ENCODE data around the gene SLC23A3.

Gene SLC23A3

GRCh38 chr2:219160186-219161017 is 9.4 kb downstream of the SLC23A3 start, which contains the start of gene NHEJ1:
Gene NHEJ1 (minus strand): TSS chr2:219160815. CDS start chr2:219158362, 2,453 bp downstream.
- no peaks in the 10 kb centered on the region for H3K9me3 ChIP-seq (ENCODE audit: severe bottlenecking)
- DNase-seq, result peak; percentile 98
- H3K4me3 ChIP-seq (ENCODE audit: low read depth, low read length), result peak within 1 kb of the TSS; percentile 78
- H3K27me3 ChIP-seq (ENCODE audit: insufficient read depth, low read depth, severe bottlenecking), result no peaks in the 10 kb centered on the region
- H3K27ac ChIP-seq, result peak within 1 kb of the TSS; percentile 94
- H3K36me3 ChIP-seq, result peaks cover 19% of the 10 kb centered on the region
- peak; percentile 96 for TF ChIP-seq CTCF (IDR thresholded peaks at IDR 0.05; ENCODE audit: low read depth, low read length)

- Histone ChIP-seq H3K9me3 (ENCODE audit: severe bottlenecking) (no peaks in the 10 kb centered on the region), H3K4me3 (ENCODE audit: low read depth, low read length) (peak overlapping the region; percentile 78), H3K27me3 (ENCODE audit: insufficient read depth, low read depth, severe bottlenecking) (no peaks in the 10 kb centered on the region), H3K36me3 (peaks cover 20% of the 10 kb centered on the region), H3K27ac (peak overlapping the region; percentile 94; the same call in 1 of the 2 replicates)
- TF ChIP-seq CTCF (IDR thresholded peaks at IDR 0.05; ENCODE audit: low read depth, low read length), result no peak
- DNase-seq, result no peak
Measured at GRCh38 chr2:219159771-219160185, 10.1 kb downstream of the SLC23A3 start.

DNA sequence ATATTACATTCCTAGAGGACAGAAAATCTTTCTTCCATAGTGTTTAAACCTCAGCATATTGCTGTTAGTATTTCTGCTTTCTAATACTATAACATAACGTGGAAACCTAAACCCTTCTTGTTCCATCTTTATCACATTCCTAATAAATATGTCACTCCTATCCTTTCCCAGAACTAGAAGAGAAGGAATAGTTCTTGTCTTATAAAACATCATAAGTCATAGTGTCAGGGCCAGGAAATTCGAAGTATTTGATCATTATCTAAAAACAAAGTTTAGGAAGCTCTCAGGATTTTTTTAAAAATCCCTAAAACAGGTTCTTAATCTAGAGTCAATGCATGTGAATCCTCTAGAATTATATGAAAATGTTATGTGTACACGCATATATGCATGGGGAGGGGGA is 11.2 kb downstream of the SLC23A3 start:
- no peak overlapping the region for H3K4me3 ChIP-seq (ENCODE audit: low read depth, low read length)
- H3K36me3 ChIP-seq, result peaks cover 23% of the 10 kb centered on the region
- DNase-seq, result no peak
- no peaks in the 10 kb centered on the region for H3K9me3 ChIP-seq (ENCODE audit: severe bottlenecking)
- H3K27me3 ChIP-seq (ENCODE audit: insufficient read depth, low read depth, severe bottlenecking), result no peaks in the 10 kb centered on the region
- TF ChIP-seq CTCF (IDR thresholded peaks at IDR 0.05; ENCODE audit: low read depth, low read length), result no peak
- H3K27ac ChIP-seq, result no peak overlapping the region

- TF ChIP-seq CTCF (IDR thresholded peaks at IDR 0.05; ENCODE audit: low read depth, low read length), result no peak
- Histone ChIP-seq H3K9me3 (ENCODE audit: severe bottlenecking) (no peaks in the 10 kb centered on the region), H3K4me3 (ENCODE audit: low read depth, low read length) (no peak overlapping the region), H3K27ac (no peak overlapping the region), H3K36me3 (peaks cover 26% of the 10 kb centered on the region), H3K27me3 (ENCODE audit: insufficient read depth, low read depth, severe bottlenecking) (no peaks in the 10 kb centered on the region)
- DNase-seq, result no peak
Measured at GRCh38 chr2:219158025-219158424, 11.8 kb downstream of the SLC23A3 start.

DNA sequence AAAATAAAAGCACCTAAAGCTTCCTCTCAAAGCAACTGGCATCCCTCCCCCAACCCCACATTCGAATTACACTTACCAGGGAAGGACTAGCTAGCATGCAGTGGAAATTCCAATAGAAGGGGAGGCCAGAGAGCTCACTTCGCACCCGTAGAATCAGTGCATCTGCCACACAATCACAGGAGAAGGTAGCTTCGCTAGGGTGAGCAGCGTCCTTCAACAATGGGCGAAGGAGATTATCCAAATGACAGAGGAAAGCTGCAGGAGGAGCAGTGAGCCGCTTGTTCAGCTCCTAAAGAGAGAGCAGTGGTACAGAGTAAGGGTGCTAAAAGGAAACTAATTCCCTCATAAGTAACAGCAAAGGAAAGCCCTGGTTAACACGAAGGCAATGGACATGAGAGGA is 12.4 kb downstream of the SLC23A3 start:
- H3K4me3 ChIP-seq (ENCODE audit: low read depth, low read length), result no peak overlapping the region
- DNase-seq, result no peak
- H3K36me3 ChIP-seq, result peaks cover 28% of the 10 kb centered on the region
- H3K9me3 ChIP-seq (ENCODE audit: severe bottlenecking), result no peaks in the 10 kb centered on the region
- no peaks in the 10 kb centered on the region for H3K27me3 ChIP-seq (ENCODE audit: insufficient read depth, low read depth, severe bottlenecking)
- H3K27ac ChIP-seq, result no peak overlapping the region
- TF ChIP-seq CTCF (IDR thresholded peaks at IDR 0.05; ENCODE audit: low read depth, low read length), result no peak

Measured in WERI-Rb-1 (cell line).